Stimulated activated CD8-positive, alpha-beta memory T cell treated with anti-CD3 and anti-CD28 coated beads, Interleukin-4, amount 100 ng/mL, for 4 hours (primary cell): Measurements from ENCODE around the gene SNAPIN.

Source experiments
- DNase-seq, 2 donors: peaks; one replicate each; pipeline ENCODE4 v3.0.0-alpha.2; 2020; ENCODE audit warnings: low read depth in 2 of 2, low spot score in 1 of 2

Gene SNAPIN

DNA sequence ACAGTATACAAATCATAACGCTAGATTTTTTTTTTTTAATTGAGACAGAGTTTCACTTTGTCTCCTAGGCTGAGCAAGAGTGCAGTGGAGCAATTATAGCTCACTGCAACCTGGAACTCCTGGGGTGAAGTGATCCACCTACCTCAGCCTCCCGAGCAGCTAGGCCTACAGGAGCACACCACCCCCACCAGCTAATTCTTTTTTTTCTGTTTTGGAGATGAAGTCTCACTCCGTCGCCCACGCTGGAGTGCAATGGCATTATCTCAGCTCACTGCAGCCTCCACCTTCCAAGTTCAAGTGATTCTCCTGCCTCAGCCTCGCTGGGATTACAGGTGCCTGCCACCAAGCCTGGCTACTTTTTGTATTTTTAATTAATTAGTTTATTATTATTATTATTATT is 41.3 kb downstream of the SNAPIN start:
- no peak for DNase-seq

DNA sequence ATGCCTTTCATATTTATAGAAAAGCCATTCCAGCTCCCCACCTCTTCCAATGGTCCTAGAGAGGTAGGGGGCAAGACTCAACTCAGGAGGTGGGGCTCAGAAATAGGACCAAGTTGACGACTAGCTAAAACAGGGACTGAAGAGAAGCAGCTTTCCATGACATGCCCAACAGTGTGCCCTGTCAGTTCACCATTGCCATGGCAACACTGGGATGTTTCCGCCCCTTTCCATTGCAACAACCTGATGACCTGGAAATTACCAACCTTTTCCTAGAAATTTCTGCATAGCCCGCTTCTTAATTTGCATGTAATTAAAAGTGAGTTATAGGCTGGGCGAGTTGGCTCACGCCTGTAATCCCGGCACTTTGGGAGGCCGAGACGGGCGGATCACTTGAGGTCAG is 47.0 kb downstream of the SNAPIN start:
- no peak for DNase-seq

DNA sequence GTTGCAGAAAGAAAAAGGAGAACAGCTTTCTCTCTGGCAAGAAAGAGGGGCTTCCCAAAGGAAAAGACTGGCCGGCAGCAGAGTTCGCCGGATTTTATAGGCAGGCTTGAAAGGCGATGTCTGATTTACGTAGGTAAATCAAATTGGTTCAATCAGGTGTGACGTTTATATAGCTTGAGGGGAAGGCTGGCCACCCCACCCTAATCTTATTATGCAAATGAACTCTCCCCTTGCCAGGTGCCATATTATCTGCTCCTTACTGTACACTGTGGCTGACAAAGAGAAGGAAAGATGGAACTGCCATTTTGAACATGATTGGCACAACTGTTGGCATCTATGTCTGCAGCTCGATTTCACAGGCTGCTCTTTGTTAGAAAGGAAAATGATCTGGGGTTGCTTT is 52.5 kb downstream of the SNAPIN start:
- DNase-seq: no peak
